ENCODE data around the gene PRKCE. TPM values are rescaled to one million over a fixed set of nuclear protein-coding genes. Genes with fewer than 3 reads are reported as not detected.

PRKCE gene
- total and polyA plus RNA-seq, 2 donors (not counting 3 experiments of a cell fraction or from before 2014, with no cell fraction given): 27.9 to 33.9 TPM

DNA sequence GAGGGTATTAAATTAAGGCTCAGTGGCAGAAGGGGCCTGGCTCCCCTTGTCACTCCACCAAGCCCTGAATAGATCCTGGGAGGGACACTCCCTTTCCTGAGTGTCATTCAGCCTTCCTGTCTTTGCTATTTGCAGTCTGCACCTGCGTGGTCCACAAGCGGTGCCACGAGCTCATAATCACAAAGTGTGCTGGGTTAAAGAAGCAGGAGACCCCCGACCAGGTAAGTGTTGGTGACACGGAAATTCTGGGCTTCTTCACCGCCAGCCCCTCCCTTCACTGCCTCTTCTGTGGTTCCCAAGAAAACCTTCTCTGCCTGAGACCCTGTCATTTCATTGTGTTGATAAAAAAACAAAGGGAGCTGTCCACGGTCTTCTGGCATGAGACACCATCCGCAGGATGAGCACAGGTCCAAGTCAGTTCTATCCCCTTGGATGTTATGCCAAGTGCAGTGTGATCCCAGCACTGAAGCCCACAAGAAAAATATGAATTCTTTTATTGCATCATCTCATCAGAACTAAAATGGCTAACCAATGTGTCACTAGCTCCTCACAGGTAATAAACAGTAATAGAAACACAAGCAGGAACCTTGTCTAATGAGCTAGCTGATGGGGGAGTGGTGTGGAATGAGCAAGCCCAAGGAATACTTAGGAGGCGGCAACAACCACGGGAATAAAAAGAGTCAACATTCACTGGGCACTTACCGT lies 328.8 kb downstream of the PRKCE start:
- no TSS peak for BruUV-seq (replicated peaks)
- CTCF ChIA-PET: interaction anchor here (0.6 to 1.3 kb wide), 4 partner anchors 13 to 395 kb away, joined by 3 to 4 read pairs (median 4); no protein-coding TSS in a partner anchor

More for the DNA sequence above, 328.8 kb downstream of the PRKCE start:
- Histone ChIP-seq H3K9me1 (replicated peaks; ENCODE audit: control insufficient read depth, extremely low read depth, insufficient read depth, low read length) (no peaks in the 10 kb centered on the region), H3K9me3 (replicated peaks; ENCODE audit: control insufficient read depth, insufficient read depth, low read length) (no peaks in the 10 kb centered on the region), H4K20me1 (replicated peaks; ENCODE audit: control insufficient read depth, extremely low read depth, insufficient read depth, low read length) (no peaks in the 10 kb centered on the region), H3K4me2 (ENCODE audit: insufficient read depth, low read length) (no peak overlapping the region), H3K36me3 (ENCODE audit: control insufficient read depth in 2 of 2, extremely low read depth in 1 of 2, insufficient read depth in 2 of 2, low read length in 2 of 2) (no peaks in the 10 kb centered on the region), H3K4me1 (ENCODE audit: control insufficient read depth, extremely low read depth, insufficient read depth, low read length) (peaks cover 7% of the 10 kb centered on the region), H2AFZ (ENCODE audit: low read depth, low read length) (no peak overlapping the region), H3K27ac (ENCODE audit: insufficient read depth, low read depth, low read length) (no peak overlapping the region), H3K27me3 (ENCODE audit: control insufficient read depth in 2 of 2, insufficient read depth in 2 of 2, low read length in 2 of 2) (no peaks in the 10 kb centered on the region), H3K9ac (replicated peaks; ENCODE audit: extremely low read depth, insufficient read depth, low read length) (no peak overlapping the region), H3K4me3 (replicated peaks in 1 of 3; ENCODE audit: insufficient read depth in 1 of 3, low read depth in 1 of 3, low read length in 3 of 3) (no peak overlapping the region), H3K79me2 (ENCODE audit: control insufficient read depth, insufficient read depth, low read length) (no peaks in the 10 kb centered on the region)
- POLR2A ChIA-PET: no interaction called here
- FAIRE-seq (no peak), DNase-seq (ENCODE audit: low read depth, low spot score) (no peak)
- dilution Hi-C loops (cut with MboI; ENCODE audit: extremely low pct_ligation_motif_present, low sequenced_read_pairs): no loop called here
- intact Hi-C loops (cut with micrococcal nuclease): no loop called here
- TF ChIP-seq POLR2A (IDR thresholded peaks at IDR 0.05; ENCODE audit: low read depth, low read length) (no peak), JUN (IDR thresholded peaks at IDR 0.05; ENCODE audit: borderline replicate concordance, insufficient read depth, insufficient read length, low read depth) (no peak), MYC (IDR thresholded peaks at IDR 0.05; ENCODE audit: low read depth, low read length) (no peak), GATA2 (IDR thresholded peaks at IDR 0.05; ENCODE audit: insufficient read depth, insufficient read length, low read depth, low read length) (no peak), FOS (IDR thresholded peaks at IDR 0.05; ENCODE audit: borderline replicate concordance, insufficient read depth, low read length) (no peak), POLR2AphosphoS5 (IDR thresholded peaks at IDR 0.05; ENCODE audit: insufficient read depth, low read depth, low read length) (no peak), EZH2 (IDR thresholded peaks at IDR 0.05; ENCODE audit: borderline replicate concordance, low read depth, low read length, severe bottlenecking) (no peak)
- TF ChIP-seq, protein P1, sequence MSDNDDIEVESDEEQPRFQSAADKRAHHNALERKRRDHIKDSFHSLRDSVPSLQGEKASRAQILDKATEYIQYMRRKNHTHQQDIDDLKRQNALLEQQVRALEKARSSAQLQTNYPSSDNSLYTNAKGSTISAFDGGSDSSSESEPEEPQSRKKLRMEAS (IDR thresholded peaks at IDR 0.05; ENCODE audit: insufficient read depth, insufficient read length): no peak
- TF ChIP-seq, protein P2, sequence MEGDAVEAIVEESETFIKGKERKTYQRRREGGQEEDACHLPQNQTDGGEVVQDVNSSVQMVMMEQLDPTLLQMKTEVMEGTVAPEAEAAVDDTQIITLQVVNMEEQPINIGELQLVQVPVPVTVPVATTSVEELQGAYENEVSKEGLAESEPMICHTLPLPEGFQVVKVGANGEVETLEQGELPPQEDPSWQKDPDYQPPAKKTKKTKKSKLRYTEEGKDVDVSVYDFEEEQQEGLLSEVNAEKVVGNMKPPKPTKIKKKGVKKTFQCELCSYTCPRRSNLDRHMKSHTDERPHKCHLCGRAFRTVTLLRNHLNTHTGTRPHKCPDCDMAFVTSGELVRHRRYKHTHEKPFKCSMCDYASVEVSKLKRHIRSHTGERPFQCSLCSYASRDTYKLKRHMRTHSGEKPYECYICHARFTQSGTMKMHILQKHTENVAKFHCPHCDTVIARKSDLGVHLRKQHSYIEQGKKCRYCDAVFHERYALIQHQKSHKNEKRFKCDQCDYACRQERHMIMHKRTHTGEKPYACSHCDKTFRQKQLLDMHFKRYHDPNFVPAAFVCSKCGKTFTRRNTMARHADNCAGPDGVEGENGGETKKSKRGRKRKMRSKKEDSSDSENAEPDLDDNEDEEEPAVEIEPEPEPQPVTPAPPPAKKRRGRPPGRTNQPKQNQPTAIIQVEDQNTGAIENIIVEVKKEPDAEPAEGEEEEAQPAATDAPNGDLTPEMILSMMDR (IDR thresholded peaks at IDR 0.05; ENCODE audit: extremely low read depth in 1 of 2, insufficient read depth in 1 of 2, low read depth in 1 of 2, low read length in 2 of 2): no peak
